Karpas-422 (cell line): ENCODE measurements around the gene PPFIBP2. TPM values are rescaled to one million over a fixed set of nuclear protein-coding genes. Genes with fewer than 3 reads are reported as not detected.

Experiments
- DNase-seq: peaks from one replicate; pipeline ENCODE4 v3.0.0-alpha.2; 2015
- H2AFZ ChIP-seq: fragments of 200-600 bp; sonication (generic); 2 replicates; pipeline ENCODE4 v1.6.1; 2014; ENCODE audit warnings: antibody characterized with exemption, low read length, mixed read lengths
- H3K27ac ChIP-seq: fragments of 200-600 bp; sonication (generic); 2 replicates; pipeline ENCODE4 v1.5.1; 2014; ENCODE audit warnings: mild to moderate bottlenecking, low read length, moderate library complexity
- H3K27me3 ChIP-seq: fragments of 200-600 bp; sonication (generic); 2 replicates; pipeline ENCODE4 v1.6.1; 2014; ENCODE audit warnings: low read length, mixed read lengths
- H3K36me3 ChIP-seq: fragments of 200-600 bp; sonication (generic); 2 replicates; pipeline ENCODE4 v1.6.1; 2014; ENCODE audit warnings: low read length, mixed read lengths; ENCODE audit not compliant: insufficient read depth
- H3K4me1 ChIP-seq: fragments of 200-600 bp; sonication (generic); 2 replicates; pipeline ENCODE4 v1.6.1; 2014; ENCODE audit warnings: mild to moderate bottlenecking, low read length, mixed read lengths
- H3K4me2 ChIP-seq: fragments of 200-600 bp; sonication (generic); 2 replicates; pipeline ENCODE4 v1.6.1; 2014; ENCODE audit warnings: low read length, low read depth, mild to moderate bottlenecking; ENCODE audit not compliant: poor library complexity, severe bottlenecking
- H3K4me3 ChIP-seq: fragments of 200-600 bp; sonication (generic); 2 replicates; pipeline ENCODE4 v1.5.1; 2014; ENCODE audit warnings: mild to moderate bottlenecking, antibody characterized with exemption, low read length, mixed read lengths
- H3K79me2 ChIP-seq: fragments of 200-600 bp; sonication (generic); 2 replicates; pipeline ENCODE4 v1.6.1; 2014; ENCODE audit warnings: mild to moderate bottlenecking, low read length, mixed read lengths
- H3K9ac ChIP-seq: fragments of 200-600 bp; sonication (generic); 2 replicates; pipeline ENCODE4 v1.6.0; 2014; ENCODE audit warnings: low read length
- H3K9me2 ChIP-seq: fragments of 200-600 bp; sonication (generic), shearing (Covaris generic); replicated peaks from 2 replicates; pipeline ENCODE4 v1.6.0; 2014; ENCODE audit warnings: mild to moderate bottlenecking, low read length, moderate library complexity; ENCODE audit not compliant: insufficient read depth
- H3K9me3 ChIP-seq: fragments of 300-700, 200-600 bp; sonication (generic); 2 replicates; pipeline ENCODE4 v1.6.1; 2014; ENCODE audit warnings: low read length, mixed read lengths
- H4K20me1 ChIP-seq: fragments of 200-600 bp; sonication (generic); 2 replicates; pipeline ENCODE4 v1.6.1; 2014; ENCODE audit warnings: mild to moderate bottlenecking, antibody characterized with exemption, low read length, low read depth; ENCODE audit not compliant: insufficient read depth
- total RNA-seq: library from RNA; depleted of rRNA; stranded (reverse); fragments of >200 nt; shearing (Covaris generic); gene quantifications from 2 replicates; pipeline ENCODE4 v1.2.3, GENCODE V29; 2014; ENCODE audit warnings: low replicate concordance

The PPFIBP2 gene
- total RNA-seq, 1 experiment from 2014 or later = 36.5 TPM

GRCh38 chr11:7574491-7575130, 60.8 kb downstream of the PPFIBP2 start:
- Histone ChIP-seq H3K9ac (no peak overlapping the region), H3K9me3 (no peaks in the 10 kb centered on the region), H3K4me2 (no peak overlapping the region), H3K79me2 (no peaks in the 10 kb centered on the region), H3K27ac (no peak overlapping the region), H3K9me2 (no peaks in the 10 kb centered on the region), H3K4me1 (peaks cover 5% of the 10 kb centered on the region; the same call in 1 of the 2 replicates), H3K36me3 (no peaks in the 10 kb centered on the region), H2AFZ (no peak overlapping the region), H3K4me3 (no peak overlapping the region), H3K27me3 (no peaks in the 10 kb centered on the region), H4K20me1 (peaks cover 34% of the 10 kb centered on the region; the same call in 1 of the 2 replicates)
- DNase-seq = no peak

GRCh38 chr11:7575841-7576725, 62.3 kb downstream of the PPFIBP2 start:
- Histone ChIP-seq H3K27ac (no peak overlapping the region), H3K9me3 (no peaks in the 10 kb centered on the region), H3K4me3 (no peak overlapping the region), H3K27me3 (no peaks in the 10 kb centered on the region), H3K36me3 (no peaks in the 10 kb centered on the region), H3K9ac (no peak overlapping the region), H3K9me2 (no peaks in the 10 kb centered on the region), H3K4me2 (no peak overlapping the region), H3K4me1 (peaks cover 5% of the 10 kb centered on the region; the same call in 1 of the 2 replicates), H4K20me1 (peaks cover 31% of the 10 kb centered on the region; the same call in 1 of the 2 replicates), H3K79me2 (no peaks in the 10 kb centered on the region), H2AFZ (no peak overlapping the region)
- DNase-seq = no peak

GRCh38 chr11:7576726-7577290, 63.0 kb downstream of the PPFIBP2 start:
- Histone ChIP-seq H3K27ac (no peak overlapping the region), H2AFZ (no peak overlapping the region), H3K9me2 (no peaks in the 10 kb centered on the region), H3K4me2 (no peak overlapping the region), H3K79me2 (no peaks in the 10 kb centered on the region), H3K27me3 (no peaks in the 10 kb centered on the region), H3K9ac (no peak overlapping the region), H3K9me3 (no peaks in the 10 kb centered on the region), H4K20me1 (peaks cover 27% of the 10 kb centered on the region; the same call in 1 of the 2 replicates), H3K4me1 (no peaks in the 10 kb centered on the region), H3K36me3 (no peaks in the 10 kb centered on the region), H3K4me3 (no peak overlapping the region)
- DNase-seq = no peak

- Histone ChIP-seq H3K9me3 (no peaks in the 10 kb centered on the region), H3K4me3 (no peak overlapping the region), H3K27me3 (no peaks in the 10 kb centered on the region), H2AFZ (no peak overlapping the region), H3K27ac (no peak overlapping the region), H3K9ac (no peak overlapping the region), H3K36me3 (no peaks in the 10 kb centered on the region), H3K4me2 (no peak overlapping the region), H3K79me2 (no peaks in the 10 kb centered on the region), H3K4me1 (no peaks in the 10 kb centered on the region), H4K20me1 (peaks cover 21% of the 10 kb centered on the region; the same call in 1 of the 2 replicates), H3K9me2 (no peaks in the 10 kb centered on the region)
- DNase-seq = no peak
These were observed 63.7 kb downstream of the PPFIBP2 start for GRCh38 chr11:7577291-7578190.

- no peaks in the 10 kb centered on the region for H3K4me1 ChIP-seq
- H3K36me3 ChIP-seq = no peaks in the 10 kb centered on the region
- H3K4me2 ChIP-seq = no peak overlapping the region
- H3K27ac ChIP-seq = no peak overlapping the region
- H3K9me3 ChIP-seq = no peaks in the 10 kb centered on the region
- no peak overlapping the region for H2AFZ ChIP-seq
- H3K4me3 ChIP-seq = no peak overlapping the region
- H3K9me2 ChIP-seq = no peaks in the 10 kb centered on the region
- peaks cover 21% of the 10 kb centered on the region; the same call in 1 of the 2 replicates for H4K20me1 ChIP-seq
- H3K27me3 ChIP-seq = no peaks in the 10 kb centered on the region
- DNase-seq = no peak
- H3K79me2 ChIP-seq = no peaks in the 10 kb centered on the region
- H3K9ac ChIP-seq = no peak overlapping the region
These were observed 64.6 kb downstream of the PPFIBP2 start for GRCh38 chr11:7578276-7578955.

GRCh38 chr11:7579361-7579791, 65.6 kb downstream of the PPFIBP2 start:
- Histone ChIP-seq H4K20me1 (peaks cover 24% of the 10 kb centered on the region; the same call in 1 of the 2 replicates), H3K9me2 (no peaks in the 10 kb centered on the region), H3K4me2 (no peak overlapping the region)

GRCh38 chr11:7581021-7581590, 67.3 kb downstream of the PPFIBP2 start:
- H3K27ac ChIP-seq = no peak overlapping the region
- H4K20me1 ChIP-seq = peaks cover 23% of the 10 kb centered on the region
- no peaks in the 10 kb centered on the region for H3K36me3 ChIP-seq
- H3K79me2 ChIP-seq = no peaks in the 10 kb centered on the region
- no peaks in the 10 kb centered on the region for H3K9me3 ChIP-seq
- H2AFZ ChIP-seq = no peak overlapping the region
- no peak overlapping the region for H3K9ac ChIP-seq
- no peak overlapping the region for H3K4me3 ChIP-seq
- no peaks in the 10 kb centered on the region for H3K27me3 ChIP-seq
- DNase-seq = no peak
- no peak overlapping the region for H3K4me2 ChIP-seq
- H3K4me1 ChIP-seq = no peaks in the 10 kb centered on the region
- H3K9me2 ChIP-seq = no peaks in the 10 kb centered on the region

More at GRCh38 chr11:7579361-7579791, 65.6 kb downstream of the PPFIBP2 start:
- no peak for DNase-seq
- H3K9me3 ChIP-seq = no peaks in the 10 kb centered on the region
- no peak overlapping the region for H3K27ac ChIP-seq
- no peaks in the 10 kb centered on the region for H3K4me1 ChIP-seq
- no peaks in the 10 kb centered on the region for H3K79me2 ChIP-seq
- H2AFZ ChIP-seq = no peak overlapping the region
- H3K4me3 ChIP-seq = no peak overlapping the region
- H3K27me3 ChIP-seq = no peaks in the 10 kb centered on the region
- no peaks in the 10 kb centered on the region for H3K36me3 ChIP-seq
- no peak overlapping the region for H3K9ac ChIP-seq
